ENCODE data around the gene UBAP2.
"Not testable (repeated sequence)": the region's sequence is repeated elsewhere in the genome, so short reads cannot be mapped to it uniquely, and the experiment has no call there.

Gene UBAP2

GRCh38 chr9:34024476-34024875 lies 24.2 kb downstream of the UBAP2 start:
- H3K4me3 ChIP-seq (ENCODE audit: control insufficient read depth in 1 of 7, extremely low read depth in 1 of 7, insufficient read depth in 4 of 7, low read depth in 2 of 7, low read length in 6 of 7); H3K27me3 ChIP-seq (replicated peaks in 2 of 5; ENCODE audit: control insufficient read depth in 4 of 5, insufficient read depth in 5 of 5, low read length in 4 of 5); H3K4me1 ChIP-seq (ENCODE audit: control extremely low read depth in 1 of 4, control insufficient read depth in 4 of 4, insufficient read depth in 4 of 4, low read length in 3 of 4); DNase-seq; H3K9me3 ChIP-seq (ENCODE audit: control extremely low read depth in 1 of 5, control insufficient read depth in 4 of 5, insufficient read depth in 2 of 5, low read depth in 1 of 5, low read length in 4 of 5); H3K27ac ChIP-seq (ENCODE audit: insufficient read depth in 1 of 2, low read depth in 1 of 2, low read length in 2 of 2, poor library complexity in 1 of 2, severe bottlenecking in 2 of 2); POLR2A ChIA-PET: not testable (repeated sequence)
- CTCF ChIA-PET: interaction anchor here (1.6 kb wide), 1 partner anchor 165 kb away, joined by 3 read pairs; no protein-coding TSS in a partner anchor
- H3K36me3 ChIP-seq (ENCODE audit: control insufficient read depth in 4 of 4, insufficient read depth in 4 of 4, low read length in 3 of 4): peaks cover 3 to 19% (median 4%) of the 10 kb centered on the region in 4 experiments
- 93% methylated on average over 4 of the region's 9 CpGs for WGBS (ENCODE audit: insufficient coverage)

GRCh38 chr9:34016149-34016548 lies 32.5 kb downstream of the UBAP2 start:
- no peaks in the 10 kb centered on the region for H3K27me3 ChIP-seq (replicated peaks in 2 of 5; ENCODE audit: control insufficient read depth in 4 of 5, insufficient read depth in 5 of 5, low read length in 4 of 5)
- H3K27ac ChIP-seq (ENCODE audit: insufficient read depth in 1 of 2, low read depth in 1 of 2, low read length in 2 of 2, poor library complexity in 1 of 2, severe bottlenecking in 2 of 2): no peak overlapping the region
- no peaks in the 10 kb centered on the region for H3K4me1 ChIP-seq (ENCODE audit: control extremely low read depth in 1 of 4, control insufficient read depth in 4 of 4, insufficient read depth in 4 of 4, low read length in 3 of 4)
- peaks cover 2 to 31% (median 12%) of the 10 kb centered on the region in 4 experiments for H3K36me3 ChIP-seq (ENCODE audit: control insufficient read depth in 4 of 4, insufficient read depth in 4 of 4, low read length in 3 of 4)
- CTCF ChIA-PET: no interaction called here
- DNase-seq: no peak
- WGBS (ENCODE audit: insufficient coverage): no CpG with 5 or more reads among the region's 4 CpGs
- H3K9me3 ChIP-seq (ENCODE audit: control extremely low read depth in 1 of 5, control insufficient read depth in 4 of 5, insufficient read depth in 2 of 5, low read depth in 1 of 5, low read length in 4 of 5): no peaks in the 10 kb centered on the region
- POLR2A ChIA-PET: no interaction called here
- no peak overlapping the region for H3K4me3 ChIP-seq (ENCODE audit: control insufficient read depth in 1 of 7, extremely low read depth in 1 of 7, insufficient read depth in 4 of 7, low read depth in 2 of 7, low read length in 6 of 7)

GRCh38 chr9:34010979-34011378 lies 37.7 kb downstream of the UBAP2 start:
- Histone ChIP-seq H3K4me1 (ENCODE audit: control extremely low read depth in 1 of 4, control insufficient read depth in 4 of 4, insufficient read depth in 4 of 4, low read length in 3 of 4) (no peaks in the 10 kb centered on the region), H3K9me3 (ENCODE audit: control extremely low read depth in 1 of 5, control insufficient read depth in 4 of 5, insufficient read depth in 2 of 5, low read depth in 1 of 5, low read length in 4 of 5) (no peaks in the 10 kb centered on the region), H3K36me3 (ENCODE audit: control insufficient read depth in 4 of 4, insufficient read depth in 4 of 4, low read length in 3 of 4) (peaks cover 7 to 37% (median 20%) of the 10 kb centered on the region in 4 experiments), H3K27ac (ENCODE audit: insufficient read depth in 1 of 2, low read depth in 1 of 2, low read length in 2 of 2, poor library complexity in 1 of 2, severe bottlenecking in 2 of 2) (no peak overlapping the region), H3K4me3 (ENCODE audit: control insufficient read depth in 1 of 7, extremely low read depth in 1 of 7, insufficient read depth in 4 of 7, low read depth in 2 of 7, low read length in 6 of 7) (no peak overlapping the region), H3K27me3 (replicated peaks in 2 of 5; ENCODE audit: control insufficient read depth in 4 of 5, insufficient read depth in 5 of 5, low read length in 4 of 5) (no peaks in the 10 kb centered on the region)
- POLR2A ChIA-PET: no interaction called here
- WGBS (ENCODE audit: insufficient coverage): no CpG with 5 or more reads among the region's 4 CpGs
- CTCF ChIA-PET: interaction anchor here (0.9 to 4.2 kb wide), 11 partner anchors 10 to 244 kb away, joined by 3 to 25 read pairs (median 4); no protein-coding TSS in a partner anchor
- DNase-seq: peak; percentile 23 to 53 (median 46)

- Histone ChIP-seq H3K27ac (ENCODE audit: insufficient read depth in 1 of 2, low read depth in 1 of 2, low read length in 2 of 2, poor library complexity in 1 of 2, severe bottlenecking in 2 of 2) (no peak overlapping the region), H3K27me3 (replicated peaks in 2 of 5; ENCODE audit: control insufficient read depth in 4 of 5, insufficient read depth in 5 of 5, low read length in 4 of 5) (no peaks in the 10 kb centered on the region), H3K36me3 (ENCODE audit: control insufficient read depth in 4 of 4, insufficient read depth in 4 of 4, low read length in 3 of 4) (peaks cover 6 to 45% (median 28%) of the 10 kb centered on the region in 4 experiments), H3K9me3 (ENCODE audit: control extremely low read depth in 1 of 5, control insufficient read depth in 4 of 5, insufficient read depth in 2 of 5, low read depth in 1 of 5, low read length in 4 of 5) (no peaks in the 10 kb centered on the region), H3K4me1 (ENCODE audit: control extremely low read depth in 1 of 4, control insufficient read depth in 4 of 4, insufficient read depth in 4 of 4, low read length in 3 of 4) (no peaks in the 10 kb centered on the region), H3K4me3 (ENCODE audit: control insufficient read depth in 1 of 7, extremely low read depth in 1 of 7, insufficient read depth in 4 of 7, low read depth in 2 of 7, low read length in 6 of 7) (no peak overlapping the region)
- no peak for DNase-seq
- POLR2A ChIA-PET: interaction anchor here (0.6 kb wide), 1 partner anchor 106 kb away, joined by 4 read pairs; no protein-coding TSS in a partner anchor
- CTCF ChIA-PET: interaction anchor here (1.0 kb wide), 1 partner anchor 15 kb away, joined by 3 read pairs; no protein-coding TSS in a partner anchor
- WGBS (ENCODE audit: insufficient coverage): 100% methylated on average over 1 of the region's 2 CpGs
Measured at GRCh38 chr9:34001951-34002350, 46.7 kb downstream of the UBAP2 start.

GRCh38 chr9:34001298-34001697 lies 47.4 kb downstream of the UBAP2 start:
- no peaks in the 10 kb centered on the region for H3K4me1 ChIP-seq (ENCODE audit: control extremely low read depth in 1 of 4, control insufficient read depth in 4 of 4, insufficient read depth in 4 of 4, low read length in 3 of 4)
- H3K4me3 ChIP-seq (ENCODE audit: control insufficient read depth in 1 of 7, extremely low read depth in 1 of 7, insufficient read depth in 4 of 7, low read depth in 2 of 7, low read length in 6 of 7): no peak overlapping the region
- H3K9me3 ChIP-seq (ENCODE audit: control extremely low read depth in 1 of 5, control insufficient read depth in 4 of 5, insufficient read depth in 2 of 5, low read depth in 1 of 5, low read length in 4 of 5): no peaks in the 10 kb centered on the region
- peaks cover 12 to 51% (median 27%) of the 10 kb centered on the region in 4 experiments for H3K36me3 ChIP-seq (ENCODE audit: control insufficient read depth in 4 of 4, insufficient read depth in 4 of 4, low read length in 3 of 4)
- ChIA-PET POLR2A (no interaction called here), CTCF (interaction anchor here (0.6 to 1.0 kb wide), 2 partner anchors 10 to 16 kb away, joined by 3 read pairs; no protein-coding TSS in a partner anchor)
- H3K27ac ChIP-seq (ENCODE audit: insufficient read depth in 1 of 2, low read depth in 1 of 2, low read length in 2 of 2, poor library complexity in 1 of 2, severe bottlenecking in 2 of 2): no peak overlapping the region
- H3K27me3 ChIP-seq (replicated peaks in 2 of 5; ENCODE audit: control insufficient read depth in 4 of 5, insufficient read depth in 5 of 5, low read length in 4 of 5): no peaks in the 10 kb centered on the region
- DNase-seq: no peak
- whole genome bisulfite sequencing (ENCODE audit: insufficient coverage): 100% methylated on average over 1 of the region's 3 CpGs

- H3K27me3 ChIP-seq (replicated peaks in 2 of 5; ENCODE audit: control insufficient read depth in 4 of 5, insufficient read depth in 5 of 5, low read length in 4 of 5): no peaks in the 10 kb centered on the region
- no peak overlapping the region for H3K27ac ChIP-seq (ENCODE audit: insufficient read depth in 1 of 2, low read depth in 1 of 2, low read length in 2 of 2, poor library complexity in 1 of 2, severe bottlenecking in 2 of 2)
- H3K4me1 ChIP-seq (ENCODE audit: control extremely low read depth in 1 of 4, control insufficient read depth in 4 of 4, insufficient read depth in 4 of 4, low read length in 3 of 4): no peaks in the 10 kb centered on the region
- H3K9me3 ChIP-seq (ENCODE audit: control extremely low read depth in 1 of 5, control insufficient read depth in 4 of 5, insufficient read depth in 2 of 5, low read depth in 1 of 5, low read length in 4 of 5): no peaks in the 10 kb centered on the region
- no peak overlapping the region for H3K4me3 ChIP-seq (ENCODE audit: control insufficient read depth in 1 of 7, extremely low read depth in 1 of 7, insufficient read depth in 4 of 7, low read depth in 2 of 7, low read length in 6 of 7)
- CTCF ChIA-PET: no interaction called here
- POLR2A ChIA-PET: no interaction called here
- no peak for DNase-seq
- H3K36me3 ChIP-seq (ENCODE audit: control insufficient read depth in 4 of 4, insufficient read depth in 4 of 4, low read length in 3 of 4): peaks cover 14 to 48% (median 31%) of the 10 kb centered on the region in 4 experiments
Measured at GRCh38 chr9:33995449-33995848, 53.2 kb downstream of the UBAP2 start.

- Histone ChIP-seq H3K27me3 (replicated peaks in 2 of 5; ENCODE audit: control insufficient read depth in 4 of 5, insufficient read depth in 5 of 5, low read length in 4 of 5) (no peaks in the 10 kb centered on the region), H3K4me1 (ENCODE audit: control extremely low read depth in 1 of 4, control insufficient read depth in 4 of 4, insufficient read depth in 4 of 4, low read length in 3 of 4) (no peaks in the 10 kb centered on the region), H3K9me3 (ENCODE audit: control extremely low read depth in 1 of 5, control insufficient read depth in 4 of 5, insufficient read depth in 2 of 5, low read depth in 1 of 5, low read length in 4 of 5) (no peaks in the 10 kb centered on the region), H3K27ac (ENCODE audit: insufficient read depth in 1 of 2, low read depth in 1 of 2, low read length in 2 of 2, poor library complexity in 1 of 2, severe bottlenecking in 2 of 2) (no peak overlapping the region), H3K36me3 (ENCODE audit: control insufficient read depth in 4 of 4, insufficient read depth in 4 of 4, low read length in 3 of 4) (peaks cover 11 to 52% (median 30%) of the 10 kb centered on the region in 4 experiments), H3K4me3 (ENCODE audit: control insufficient read depth in 1 of 7, extremely low read depth in 1 of 7, insufficient read depth in 4 of 7, low read depth in 2 of 7, low read length in 6 of 7) (no peak overlapping the region)
- ChIA-PET CTCF (no interaction called here), POLR2A (no interaction called here)
- WGBS (ENCODE audit: insufficient coverage): no CpG with 5 or more reads among the region's 2 CpGs
- no peak for DNase-seq
Measured at GRCh38 chr9:33993104-33993503, 55.6 kb downstream of the UBAP2 start.

All from common myeloid progenitor, CD34-positive (primary cell).